WERI-Rb-1 (cell line): Measurements from ENCODE around the gene CYP19A1.
A peak's percentile ranks its signal among the peaks of the same experiment; 100 is the strongest.

Experiments
- DNase-seq: peaks from one replicate; pipeline ENCODE4 v3.0.0-alpha.2; 2020
- H3K27ac ChIP-seq: fragments of 250-450 bp; sonication (Bioruptor Pico); 2 replicates; pipeline ENCODE4 v1.5.1; 2020; ENCODE audit warnings: mild to moderate bottlenecking, moderate library complexity
- H3K27me3 ChIP-seq: fragments of 250-450 bp; sonication (Bioruptor Pico); 2 replicates; pipeline ENCODE4 v1.5.1; 2021; ENCODE audit warnings: mild to moderate bottlenecking, low read depth, moderate library complexity; ENCODE audit not compliant: insufficient read depth, severe bottlenecking
- H3K36me3 ChIP-seq: fragments of 250-450 bp; sonication (Bioruptor Pico); 2 replicates; pipeline ENCODE4 v1.5.1; 2020; ENCODE audit warnings: mild to moderate bottlenecking, moderate library complexity
- H3K4me3 ChIP-seq: 2 replicates; pipeline ENCODE4 v1.5.1; 2011; ENCODE audit warnings: low read depth, mild to moderate bottlenecking, control low read depth, low read length
- H3K9me3 ChIP-seq: fragments of 250-450 bp; sonication (Bioruptor Pico); 2 replicates; pipeline ENCODE4 v1.5.1; 2021; ENCODE audit warnings: mild to moderate bottlenecking, moderate library complexity; ENCODE audit not compliant: severe bottlenecking
- TF ChIP-seq, protein P1 (sequence below): IDR thresholded peaks from 2 replicates; pipeline ENCODE4 v1.5.1; 2011; ENCODE audit warnings: low read depth, mild to moderate bottlenecking, control low read depth, inconsistent platforms, low read length

The CYP19A1 gene

DNA sequence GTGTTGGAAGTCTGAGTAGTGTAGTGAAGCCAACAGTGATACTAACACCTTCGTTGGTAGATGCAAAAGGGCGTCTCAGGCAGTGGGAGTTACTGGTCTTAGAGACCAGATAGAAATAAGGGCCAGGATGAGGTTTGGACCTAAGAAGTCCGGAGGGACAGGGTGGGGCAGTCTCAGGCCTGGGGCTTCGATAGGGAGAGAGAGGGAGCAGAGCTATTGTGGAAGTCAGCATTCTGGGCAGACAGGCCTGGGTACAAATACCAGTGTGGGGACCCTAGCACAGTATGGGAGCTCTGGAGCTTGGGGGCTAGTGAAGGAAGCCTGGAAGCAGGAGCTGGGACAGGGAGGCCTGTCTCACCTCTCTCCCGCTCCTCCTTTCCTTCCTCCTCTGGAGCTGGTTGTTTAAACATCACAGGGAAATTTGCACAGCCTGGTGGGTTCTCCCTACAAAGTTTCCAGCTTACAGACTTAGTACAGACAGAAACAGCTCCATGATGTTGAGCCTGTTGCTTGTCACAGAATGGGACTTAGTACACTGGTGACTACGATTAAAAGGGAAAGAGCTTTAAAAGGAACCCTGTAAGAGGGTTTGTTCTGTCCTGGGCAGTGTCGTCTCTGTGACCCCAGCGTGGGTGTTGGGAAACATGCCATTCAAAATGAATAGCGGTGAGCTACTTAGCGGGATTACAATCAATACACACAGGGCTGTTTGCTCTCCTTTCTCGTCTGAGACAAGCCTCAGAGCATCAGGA, 167.3 kb downstream of the CYP19A1 start:
- Histone ChIP-seq H3K27ac (no peak overlapping the region), H3K4me3 (no peak overlapping the region), H3K9me3 (no peaks in the 10 kb centered on the region), H3K27me3 (no peaks in the 10 kb centered on the region), H3K36me3 (no peaks in the 10 kb centered on the region)
- DNase-seq = no peak
- TF ChIP-seq, protein P1, sequence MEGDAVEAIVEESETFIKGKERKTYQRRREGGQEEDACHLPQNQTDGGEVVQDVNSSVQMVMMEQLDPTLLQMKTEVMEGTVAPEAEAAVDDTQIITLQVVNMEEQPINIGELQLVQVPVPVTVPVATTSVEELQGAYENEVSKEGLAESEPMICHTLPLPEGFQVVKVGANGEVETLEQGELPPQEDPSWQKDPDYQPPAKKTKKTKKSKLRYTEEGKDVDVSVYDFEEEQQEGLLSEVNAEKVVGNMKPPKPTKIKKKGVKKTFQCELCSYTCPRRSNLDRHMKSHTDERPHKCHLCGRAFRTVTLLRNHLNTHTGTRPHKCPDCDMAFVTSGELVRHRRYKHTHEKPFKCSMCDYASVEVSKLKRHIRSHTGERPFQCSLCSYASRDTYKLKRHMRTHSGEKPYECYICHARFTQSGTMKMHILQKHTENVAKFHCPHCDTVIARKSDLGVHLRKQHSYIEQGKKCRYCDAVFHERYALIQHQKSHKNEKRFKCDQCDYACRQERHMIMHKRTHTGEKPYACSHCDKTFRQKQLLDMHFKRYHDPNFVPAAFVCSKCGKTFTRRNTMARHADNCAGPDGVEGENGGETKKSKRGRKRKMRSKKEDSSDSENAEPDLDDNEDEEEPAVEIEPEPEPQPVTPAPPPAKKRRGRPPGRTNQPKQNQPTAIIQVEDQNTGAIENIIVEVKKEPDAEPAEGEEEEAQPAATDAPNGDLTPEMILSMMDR = no peak

DNA sequence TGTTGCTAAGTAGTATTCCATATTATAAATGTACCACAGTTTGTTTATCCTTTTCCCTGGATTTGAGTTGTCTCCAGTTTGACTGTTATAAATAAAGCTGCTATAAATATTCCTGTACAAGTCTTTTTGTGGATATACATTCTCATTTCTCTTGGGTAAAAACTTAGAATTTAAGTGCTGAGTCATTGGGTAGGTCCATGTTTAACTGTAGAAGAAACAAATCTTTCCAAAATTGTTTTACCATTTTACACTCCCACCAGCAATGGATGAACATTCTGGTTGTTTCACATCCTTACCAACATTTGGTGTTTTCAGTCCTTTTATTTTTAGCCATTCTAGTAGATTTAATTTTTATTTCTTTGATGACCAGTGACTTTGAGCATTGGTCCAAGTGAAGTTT, 169.7 kb downstream of the CYP19A1 start:
- no peak overlapping the region for H3K4me3 ChIP-seq
- H3K36me3 ChIP-seq = no peaks in the 10 kb centered on the region
- TF ChIP-seq, protein P1 = no peak
- DNase-seq = no peak
- H3K27ac ChIP-seq = no peak overlapping the region
- H3K27me3 ChIP-seq = no peaks in the 10 kb centered on the region
- no peaks in the 10 kb centered on the region for H3K9me3 ChIP-seq

DNA sequence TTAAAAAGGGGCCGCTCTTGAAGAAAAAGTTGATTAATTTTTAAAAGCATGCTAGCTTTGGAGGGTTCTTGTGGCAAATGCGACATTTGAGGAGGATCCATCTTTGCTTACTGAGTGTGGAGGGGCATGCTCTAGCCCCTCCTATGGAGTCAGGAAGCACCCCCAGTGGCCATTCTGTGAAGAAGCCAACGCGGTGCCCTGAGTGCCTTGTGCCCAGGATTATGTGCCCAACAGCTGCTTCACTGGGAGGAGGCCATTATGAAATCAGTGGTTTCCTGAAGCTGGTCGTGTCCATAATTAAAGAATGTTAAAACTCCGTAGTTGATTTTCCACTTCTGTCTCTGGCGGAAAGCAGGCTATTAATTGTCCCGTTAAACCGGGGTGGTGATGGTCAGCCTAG, 174.6 kb downstream of the CYP19A1 start:
- Histone ChIP-seq H3K36me3 (no peaks in the 10 kb centered on the region), H3K27me3 (no peaks in the 10 kb centered on the region), H3K9me3 (no peaks in the 10 kb centered on the region), H3K27ac (no peak overlapping the region), H3K4me3 (no peak overlapping the region)
- TF ChIP-seq, protein P1 = no peak
- DNase-seq = no peak

DNA sequence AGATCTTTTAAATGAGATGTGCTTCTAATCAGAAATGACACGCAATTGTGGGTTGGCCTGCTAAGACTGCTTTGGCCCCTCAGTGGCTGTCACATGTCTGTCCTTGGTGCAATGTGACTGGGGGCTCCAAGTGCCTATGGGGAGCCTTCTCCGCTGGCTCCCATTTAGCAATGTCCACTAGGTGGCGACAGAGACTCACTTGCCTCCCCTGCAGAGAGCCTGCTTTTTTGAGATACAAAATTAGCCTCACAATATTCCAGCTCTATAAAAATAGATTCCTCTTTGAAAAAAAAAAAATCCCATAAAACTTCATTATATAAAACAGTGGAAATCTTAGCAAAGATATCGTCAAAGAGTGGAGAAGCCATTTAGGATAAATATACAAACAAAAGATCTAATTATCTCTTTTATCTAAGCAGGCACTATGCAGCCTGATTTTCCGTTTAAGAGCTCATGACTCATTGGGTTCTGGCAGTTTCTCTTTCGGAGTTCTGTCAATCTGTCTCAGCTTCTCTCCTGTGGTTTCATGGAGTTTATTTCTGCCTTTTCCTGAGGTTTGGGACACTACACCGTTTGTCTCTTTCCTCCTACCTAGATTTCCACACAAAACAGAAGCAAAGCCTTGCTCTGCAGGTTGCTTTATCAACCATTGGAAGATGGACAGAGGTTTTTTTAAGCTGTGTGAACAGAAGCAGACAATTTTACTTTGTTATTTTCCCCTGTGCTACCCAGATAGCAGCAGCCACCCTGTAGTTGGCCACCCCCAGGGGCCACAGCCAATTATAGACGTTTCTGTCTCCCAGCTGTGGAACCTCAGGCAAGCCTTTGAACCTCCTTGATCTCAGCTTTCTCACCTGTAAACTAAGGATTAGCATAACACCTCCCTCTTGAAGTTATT, 175.3 kb downstream of the CYP19A1 start:
- TF ChIP-seq, protein P1 = peak; percentile 86
- no peaks in the 10 kb centered on the region for H3K36me3 ChIP-seq
- no peaks in the 10 kb centered on the region for H3K9me3 ChIP-seq
- no peak overlapping the region for H3K4me3 ChIP-seq
- DNase-seq = peak; percentile 59
- no peak overlapping the region for H3K27ac ChIP-seq
- H3K27me3 ChIP-seq = no peaks in the 10 kb centered on the region

DNA sequence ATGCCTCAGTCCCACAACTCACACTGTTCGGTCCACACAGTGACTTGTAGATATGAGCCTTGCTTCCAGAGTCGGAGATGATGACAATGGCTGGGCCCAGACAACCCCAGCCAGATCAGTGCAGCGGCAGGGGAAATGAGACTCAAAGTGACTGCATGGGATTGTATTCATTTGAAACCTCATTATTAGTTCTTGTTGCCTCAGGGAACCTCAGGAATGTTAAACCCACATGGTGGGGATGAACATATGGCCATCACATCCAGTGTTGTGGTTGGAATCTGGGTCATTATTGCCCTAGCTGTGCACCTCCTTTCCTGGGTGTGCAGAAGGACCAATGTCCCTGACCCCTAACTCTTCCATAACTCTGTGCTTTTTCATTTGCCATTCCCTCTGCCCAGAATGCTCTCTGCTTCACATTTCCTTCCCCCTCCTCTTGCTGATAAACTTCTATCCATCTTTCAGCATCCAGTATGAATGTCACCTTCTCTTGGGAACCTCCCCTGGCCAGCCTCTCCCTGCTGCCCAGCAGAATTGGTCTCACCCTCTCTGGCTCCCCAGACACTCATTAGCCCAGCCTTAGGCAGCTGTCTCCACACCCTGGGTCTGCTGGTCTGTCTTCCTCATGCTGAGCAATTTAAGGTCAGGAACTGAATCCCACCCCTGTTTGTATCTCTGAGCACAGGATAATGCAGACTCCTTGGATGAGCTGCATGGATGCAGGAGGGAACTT, 176.7 kb downstream of the CYP19A1 start:
- no peak overlapping the region for H3K27ac ChIP-seq
- H3K27me3 ChIP-seq = no peaks in the 10 kb centered on the region
- no peaks in the 10 kb centered on the region for H3K36me3 ChIP-seq
- H3K9me3 ChIP-seq = no peaks in the 10 kb centered on the region
- no peak for DNase-seq
- no peak overlapping the region for H3K4me3 ChIP-seq
- TF ChIP-seq, protein P1 = no peak
